ENCODE measurements around the gene PRIMPOL.
"Not testable (repeated sequence)": the region's sequence is repeated elsewhere in the genome, so short reads cannot be mapped to it uniquely, and the experiment has no call there.

The PRIMPOL gene, protein sequence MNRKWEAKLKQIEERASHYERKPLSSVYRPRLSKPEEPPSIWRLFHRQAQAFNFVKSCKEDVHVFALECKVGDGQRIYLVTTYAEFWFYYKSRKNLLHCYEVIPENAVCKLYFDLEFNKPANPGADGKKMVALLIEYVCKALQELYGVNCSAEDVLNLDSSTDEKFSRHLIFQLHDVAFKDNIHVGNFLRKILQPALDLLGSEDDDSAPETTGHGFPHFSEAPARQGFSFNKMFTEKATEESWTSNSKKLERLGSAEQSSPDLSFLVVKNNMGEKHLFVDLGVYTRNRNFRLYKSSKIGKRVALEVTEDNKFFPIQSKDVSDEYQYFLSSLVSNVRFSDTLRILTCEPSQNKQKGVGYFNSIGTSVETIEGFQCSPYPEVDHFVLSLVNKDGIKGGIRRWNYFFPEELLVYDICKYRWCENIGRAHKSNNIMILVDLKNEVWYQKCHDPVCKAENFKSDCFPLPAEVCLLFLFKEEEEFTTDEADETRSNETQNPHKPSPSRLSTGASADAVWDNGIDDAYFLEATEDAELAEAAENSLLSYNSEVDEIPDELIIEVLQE

DNA sequence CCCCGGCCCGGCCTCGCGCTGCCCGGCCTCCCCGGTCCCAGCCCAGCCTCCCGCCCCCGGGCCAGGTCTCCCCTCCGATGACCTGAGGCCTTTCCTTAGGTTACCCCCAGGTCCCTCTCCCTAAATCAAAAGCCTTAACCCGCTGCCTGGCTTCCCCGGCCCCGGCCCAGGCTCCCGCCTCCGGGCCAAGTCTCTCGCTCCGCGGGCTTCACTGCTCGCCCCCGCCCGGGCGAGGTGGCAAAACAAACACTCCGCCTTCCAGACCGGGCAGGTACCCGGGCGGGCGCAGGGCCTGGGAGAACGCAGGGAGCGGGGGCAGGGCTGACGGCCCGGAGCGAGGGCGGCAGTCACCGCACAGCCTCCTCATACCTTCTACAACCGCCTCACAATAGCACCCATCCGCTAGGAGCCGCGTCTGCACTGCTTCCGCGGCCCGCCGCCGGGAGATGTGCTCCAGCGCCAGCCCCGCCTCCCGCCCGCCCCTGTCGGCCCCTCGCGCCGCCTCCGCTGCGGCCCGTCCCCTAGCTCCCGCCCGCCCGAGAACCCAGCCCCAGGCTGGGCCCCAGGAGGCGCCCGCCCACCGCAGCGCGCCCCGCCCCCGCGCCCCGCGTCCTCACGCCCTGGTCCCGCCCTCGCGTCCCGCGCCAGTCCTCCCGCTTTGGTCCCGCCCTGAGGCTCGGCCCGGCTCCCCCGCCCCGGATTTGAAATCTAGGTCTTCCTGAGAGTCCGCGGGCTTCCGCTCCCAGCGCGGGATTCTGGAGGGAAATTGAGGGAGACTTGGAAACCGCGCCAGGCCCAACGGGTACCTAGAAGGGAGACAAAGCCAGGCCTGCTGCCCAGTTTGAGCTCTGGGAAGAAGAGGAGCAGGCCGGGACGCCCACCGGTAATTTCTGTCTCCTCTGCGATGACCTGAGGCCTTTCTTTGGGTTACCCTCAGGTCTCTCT lies at the start of gene PRIMPOL, which contains the start of gene CASP3:
TSS of gene PRIMPOL (plus strand) at position 713 of the 945 bp plus-strand sequence. CDS start 7,403 bp downstream, outside the sequence.
TSS of gene CASP3 (minus strand) at position 422 of the 945 bp plus-strand sequence. CDS start 10,994 bp downstream, outside the sequence.
- no peak for FAIRE-seq

DNA sequence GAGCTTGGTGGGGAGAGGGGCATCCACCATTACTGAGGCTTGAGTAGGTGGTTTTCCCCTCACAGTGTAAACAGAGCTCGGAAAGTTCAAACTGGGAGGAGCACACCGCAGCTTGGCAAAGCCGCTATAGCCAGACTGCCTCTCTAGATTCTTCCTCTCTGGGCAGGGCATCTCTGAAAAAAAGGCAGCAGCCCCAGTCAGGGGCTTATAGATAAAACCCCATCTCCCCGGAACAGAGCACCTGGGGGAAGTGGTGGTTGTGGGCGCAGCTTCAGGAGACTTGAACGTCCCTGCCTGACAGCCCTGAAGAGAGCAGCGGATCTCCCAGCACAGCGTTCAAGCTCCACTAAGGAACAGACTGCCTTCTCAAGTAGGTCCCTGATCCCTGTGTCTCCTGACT lies 48.6 kb upstream of the PRIMPOL start:
- not testable (repeated sequence) for FAIRE-seq

DNA sequence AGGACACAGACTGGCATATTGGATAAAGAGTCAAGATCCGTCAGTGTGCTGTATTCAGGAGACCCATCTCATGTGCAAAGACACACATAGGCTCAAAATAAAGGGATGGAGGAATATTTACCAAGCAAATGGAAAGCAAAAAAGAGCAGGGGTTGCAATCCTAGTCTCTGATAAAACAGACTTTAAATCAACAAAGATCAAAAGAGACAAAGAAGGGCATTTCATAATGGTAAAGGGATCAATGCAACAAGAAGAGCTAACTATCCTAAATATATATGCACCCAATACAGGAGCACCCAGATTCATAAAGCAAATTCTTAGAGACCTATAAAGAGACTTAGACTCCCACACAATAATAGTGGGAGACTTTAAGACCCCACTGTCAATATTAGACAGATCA lies 46.7 kb upstream of the PRIMPOL start:
- not testable (repeated sequence) for FAIRE-seq

DNA sequence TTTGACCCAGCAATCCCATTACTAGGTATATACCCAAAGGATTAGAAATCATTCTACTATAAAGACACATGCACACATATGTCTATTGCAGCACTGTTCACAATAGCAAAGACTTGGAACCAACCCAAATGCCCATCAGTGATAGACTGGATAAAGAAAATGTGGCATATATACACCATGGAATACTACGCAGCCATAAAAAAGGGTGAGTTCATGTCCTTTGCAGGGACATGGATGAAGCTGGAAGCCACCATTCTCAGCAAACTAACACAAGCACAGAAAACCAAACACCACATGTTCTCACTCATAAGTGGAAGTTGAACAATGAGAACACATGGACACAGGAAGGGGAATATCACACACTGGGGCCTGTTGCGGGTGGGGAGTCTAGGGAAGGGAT lies 42.1 kb upstream of the PRIMPOL start:
- not testable (repeated sequence) for FAIRE-seq

DNA sequence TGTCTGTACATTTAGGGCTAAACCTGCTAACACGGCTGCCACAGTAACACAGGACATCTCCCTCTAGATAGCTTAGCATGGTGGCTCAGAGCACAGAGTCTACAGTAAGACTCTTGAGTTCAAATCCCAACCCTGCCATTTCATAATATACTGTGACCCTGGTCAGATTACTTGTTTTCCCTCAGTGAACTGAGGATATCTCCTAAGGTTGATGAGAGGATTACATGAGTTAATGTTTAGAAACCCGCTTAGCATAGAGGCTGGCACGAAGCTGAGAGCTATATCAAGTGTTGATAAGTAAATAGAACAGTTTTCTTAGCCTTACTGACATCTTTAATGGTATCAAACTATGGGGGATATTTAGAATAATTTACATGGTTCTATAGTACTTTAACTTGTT lies 37.5 kb upstream of the PRIMPOL start:
- no peak for FAIRE-seq

DNA sequence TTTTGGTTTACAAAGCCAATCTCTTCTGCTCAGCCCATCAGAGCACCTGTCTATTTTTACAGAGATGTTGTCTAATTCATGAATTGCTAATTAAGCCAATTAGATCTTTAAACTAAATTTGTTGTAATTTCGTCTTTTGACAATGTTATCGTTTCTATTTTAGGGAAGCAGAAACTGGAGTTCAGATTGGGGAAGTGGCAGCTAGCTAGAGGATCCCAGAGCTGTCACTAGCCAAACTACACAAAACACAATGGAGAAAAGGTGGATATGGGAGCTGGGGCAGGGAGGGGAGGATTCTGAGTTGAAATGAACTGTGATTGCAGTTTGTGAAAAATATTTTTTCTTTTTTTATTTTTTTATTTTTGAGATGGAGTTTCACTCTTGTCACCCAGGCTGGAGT lies 36.1 kb upstream of the PRIMPOL start:
- no peak for FAIRE-seq

DNA sequence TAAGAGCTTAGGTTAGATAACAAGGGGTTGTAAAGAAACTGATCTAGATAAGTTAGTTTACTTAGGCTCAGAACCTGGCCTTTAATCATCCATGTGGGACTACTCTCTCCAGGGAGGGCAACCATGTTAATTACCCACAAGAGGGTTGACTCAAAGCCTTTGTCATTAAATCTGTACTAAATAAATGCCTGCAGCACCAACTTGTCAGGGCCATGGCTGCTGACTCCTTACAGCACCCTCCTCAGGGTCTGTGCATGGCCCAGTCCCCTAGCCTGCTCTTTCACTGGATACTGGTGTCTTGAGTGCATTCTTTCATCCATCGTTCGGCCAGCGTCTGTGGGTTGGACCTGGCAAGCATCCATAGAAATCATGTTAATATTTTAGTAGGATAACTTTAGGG lies 35.0 kb upstream of the PRIMPOL start:
- no peak for FAIRE-seq

DNA sequence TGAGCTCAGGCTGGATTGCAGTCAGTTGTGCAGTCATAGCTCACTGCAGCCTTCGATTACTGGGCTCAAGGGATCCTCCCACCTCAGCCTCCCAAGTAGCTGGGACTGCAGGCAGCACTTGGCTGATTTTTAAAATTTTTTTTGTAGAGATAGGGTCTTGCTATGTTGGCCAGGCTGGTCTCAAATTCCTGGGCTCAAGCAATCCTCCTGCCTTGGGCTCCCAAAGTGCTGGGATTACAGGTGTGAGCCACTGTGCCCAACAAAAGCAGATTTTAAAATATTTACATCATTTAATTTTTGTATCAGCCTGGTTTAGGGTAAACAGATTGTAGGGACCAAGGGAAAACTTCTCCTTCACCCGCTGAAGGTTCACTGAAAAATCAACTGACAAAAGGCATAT lies 33.4 kb upstream of the PRIMPOL start:
- not testable (repeated sequence) for FAIRE-seq

DNA sequence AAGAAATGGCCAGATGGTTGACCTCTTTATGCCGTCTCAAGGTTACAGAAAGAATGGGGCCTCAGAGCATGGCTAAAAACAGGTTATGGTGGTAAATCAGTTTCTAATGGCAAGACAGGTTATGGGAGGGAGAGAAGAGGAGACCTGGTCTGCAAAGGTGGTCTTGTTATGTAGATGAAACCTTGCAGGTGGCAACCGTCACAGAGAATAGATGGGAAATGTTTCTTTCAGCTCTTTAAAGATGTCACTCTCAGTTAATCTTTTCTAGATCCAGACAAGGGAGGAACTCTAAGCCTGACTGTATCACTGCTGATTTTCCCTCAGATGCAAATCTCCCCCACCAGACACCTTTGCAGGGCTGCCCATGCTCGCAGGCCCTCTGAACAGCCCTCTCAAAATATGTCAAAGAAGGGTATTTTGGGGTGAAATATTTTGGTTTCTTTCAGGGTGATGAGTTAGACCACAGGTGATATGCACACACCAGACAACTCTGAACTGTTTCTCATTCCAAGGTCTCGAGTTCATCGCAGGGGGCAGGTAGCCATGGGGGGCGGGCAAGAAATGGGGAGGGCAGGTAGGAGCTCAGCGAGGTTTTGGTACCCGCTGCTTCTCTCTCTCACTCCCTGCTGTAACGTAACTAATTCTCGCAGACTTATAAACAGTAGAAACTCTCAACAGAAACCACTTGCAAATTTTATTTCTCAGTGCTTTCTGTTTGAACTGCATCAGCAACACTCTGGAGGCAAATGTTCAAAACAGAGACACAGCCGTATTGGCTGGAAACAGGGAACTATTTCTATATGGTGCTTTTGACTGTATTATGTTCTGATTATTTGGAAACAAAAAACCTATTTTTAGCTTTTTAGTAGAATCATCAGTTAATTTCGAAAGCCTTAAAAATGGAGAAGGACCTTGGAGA lies 32.6 kb upstream of the PRIMPOL start:
- FAIRE-seq: no peak

DNA sequence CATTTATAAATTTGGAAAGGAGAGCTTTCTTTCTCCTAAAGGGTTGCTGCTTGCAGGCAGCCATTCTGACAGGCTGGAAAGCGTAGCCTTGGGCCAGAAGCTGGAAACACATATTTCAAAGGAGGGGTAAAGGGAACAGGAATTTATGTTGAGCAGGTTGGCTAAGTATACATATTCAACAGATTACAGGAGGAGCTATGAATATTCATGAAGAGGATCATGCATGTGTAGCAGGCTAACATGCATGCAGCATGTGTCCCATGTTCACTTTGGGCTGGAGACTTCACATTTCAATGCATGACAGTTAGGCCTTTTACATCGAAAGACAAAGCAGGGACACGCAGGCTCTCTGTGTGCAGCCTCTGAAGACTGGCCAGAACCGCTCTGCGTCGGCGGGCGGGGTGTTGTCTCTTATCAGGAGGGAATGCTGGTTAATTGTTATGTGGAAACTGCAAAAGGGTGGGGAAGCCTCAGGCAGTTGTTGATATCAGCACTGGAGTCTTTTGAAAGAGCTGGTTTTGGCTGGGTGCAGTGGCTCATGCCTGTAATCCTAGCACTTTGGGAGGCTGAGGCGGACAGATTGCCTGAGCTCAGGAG lies 31.8 kb upstream of the PRIMPOL start:
- no peak for FAIRE-seq

DNA sequence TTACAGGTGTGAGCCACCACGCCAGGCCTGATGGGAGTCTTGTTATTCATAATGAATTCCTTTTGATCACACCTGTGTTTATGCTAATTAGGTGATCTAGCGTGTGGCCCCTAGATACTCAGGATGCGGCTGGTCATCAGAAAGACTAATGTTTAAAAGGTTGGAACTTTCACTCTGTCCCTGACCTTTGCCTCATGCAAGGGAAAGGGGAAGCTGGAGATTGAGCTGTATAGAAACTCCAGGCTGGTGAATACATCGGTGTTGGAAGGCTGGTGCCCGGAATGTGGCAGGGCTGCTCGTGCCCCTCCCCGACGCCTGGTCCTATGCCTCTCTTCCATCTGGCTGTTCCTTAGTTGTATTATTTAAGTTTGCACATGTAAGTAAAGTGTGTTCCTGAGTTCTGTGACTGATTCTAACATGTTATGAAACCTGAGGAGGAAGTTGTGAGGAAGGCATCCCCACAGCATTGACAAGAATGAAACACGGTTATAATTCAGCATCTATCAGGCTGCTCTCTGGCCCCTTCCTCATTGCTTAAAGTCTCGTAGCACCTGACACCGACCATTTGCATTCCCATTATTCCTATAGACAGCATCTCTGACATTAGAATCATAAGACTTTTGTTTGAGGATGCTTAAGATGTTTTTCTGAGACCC lies 29.2 kb upstream of the PRIMPOL start:
- no peak for FAIRE-seq

DNA sequence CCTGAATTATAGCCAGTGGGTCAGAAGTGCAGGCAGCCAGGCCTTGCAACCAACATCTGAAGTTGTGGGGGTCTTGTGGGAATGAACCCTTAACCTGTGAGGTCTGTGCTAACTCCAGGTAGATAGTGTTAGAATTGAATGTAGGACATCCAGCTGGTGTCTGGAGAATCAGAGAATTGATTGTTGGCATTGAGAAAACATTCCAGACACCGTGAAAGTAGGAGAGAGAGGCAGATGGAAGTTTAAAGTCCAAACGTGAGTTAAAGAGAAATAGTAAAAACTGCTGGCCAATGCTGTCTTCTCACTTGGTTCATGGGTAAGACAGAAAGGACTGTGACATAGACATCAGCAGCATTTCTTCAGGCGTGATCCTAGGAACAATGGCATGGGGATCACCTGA lies 28.0 kb upstream of the PRIMPOL start:
- FAIRE-seq: no peak

DNA sequence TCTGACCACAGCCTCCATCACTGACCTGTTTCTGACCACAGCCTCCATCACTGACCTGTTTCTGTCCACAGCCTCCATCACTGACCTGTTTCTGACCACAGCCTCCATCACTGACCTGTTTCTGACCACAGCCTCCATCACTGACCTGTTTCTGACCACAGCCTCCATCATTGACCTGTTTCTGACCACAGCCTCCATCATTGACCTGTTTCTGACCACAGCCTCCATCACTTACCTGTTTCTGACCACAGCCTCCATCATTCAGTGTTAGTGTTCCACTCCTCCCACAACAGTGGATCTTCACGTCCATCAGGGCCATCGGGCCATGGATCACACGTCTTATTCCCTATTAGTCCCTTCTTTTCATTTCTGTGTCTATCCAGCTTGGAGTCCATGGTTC lies 25.0 kb upstream of the PRIMPOL start:
- FAIRE-seq: not testable (repeated sequence)

DNA sequence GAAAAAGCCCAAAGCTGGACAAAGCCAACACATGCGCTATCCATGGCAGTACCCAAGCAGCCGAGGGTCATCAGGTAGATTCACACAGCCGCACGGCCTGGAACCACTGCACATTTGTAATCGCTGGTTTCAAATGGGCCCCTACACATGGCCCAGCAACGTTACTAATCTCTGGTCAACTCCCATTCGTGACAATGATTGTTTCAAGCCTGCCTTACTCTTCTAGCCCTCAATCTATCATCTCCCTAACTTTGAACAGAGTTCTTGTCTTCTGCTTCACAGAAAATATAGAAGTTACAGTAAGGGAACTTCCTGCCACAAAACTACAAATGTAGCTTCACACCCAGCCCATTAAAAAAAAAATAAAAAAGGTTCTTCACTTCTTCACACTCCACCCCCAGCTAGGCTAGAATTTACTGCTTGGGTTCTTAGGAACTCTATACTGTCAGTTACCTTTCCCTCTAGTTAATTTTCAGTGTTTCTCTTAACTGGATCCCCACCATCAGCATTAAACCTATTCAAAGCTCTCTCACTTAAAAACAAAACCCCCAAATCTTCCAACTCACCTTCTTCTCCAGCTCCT lies 24.5 kb upstream of the PRIMPOL start:
- no peak for FAIRE-seq

DNA sequence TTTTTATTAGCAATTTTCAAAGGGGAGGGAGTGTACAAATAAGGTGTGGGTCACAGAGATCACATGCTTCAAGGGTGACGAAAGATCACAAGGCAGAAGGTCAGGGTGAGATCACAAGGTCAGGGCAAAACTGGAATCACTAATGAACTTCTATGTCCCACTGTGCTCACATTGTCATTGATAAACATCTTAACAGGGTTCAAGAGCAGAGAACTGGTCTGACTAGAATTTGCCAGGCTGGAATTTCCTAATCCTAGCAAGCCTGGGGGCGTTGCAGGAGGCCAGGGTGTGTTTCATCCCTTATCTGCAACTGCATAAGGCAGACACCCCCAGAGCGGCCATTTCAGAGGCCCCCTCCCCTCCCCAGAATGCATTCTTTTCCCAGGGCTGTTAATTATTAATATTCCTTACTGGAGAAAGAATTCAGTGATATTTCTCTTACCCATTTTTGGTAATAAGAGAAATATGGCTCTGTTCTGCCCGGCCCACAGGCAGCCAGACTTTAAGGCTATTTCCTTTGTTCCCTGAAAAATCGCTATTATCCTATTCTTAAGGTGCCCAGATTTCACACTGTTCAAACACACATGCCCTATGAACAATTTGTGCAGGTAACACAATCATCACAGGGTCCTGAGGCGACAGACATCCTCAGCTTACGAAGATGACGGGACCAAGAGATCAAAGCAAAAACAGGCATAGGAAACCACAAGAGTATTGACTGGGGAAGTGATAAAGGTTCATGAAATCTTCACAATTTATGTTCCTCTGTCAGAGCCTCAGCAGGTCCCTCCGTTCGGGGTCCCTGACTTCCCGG lies 23.5 kb upstream of the PRIMPOL start:
- FAIRE-seq: not testable (repeated sequence)

DNA sequence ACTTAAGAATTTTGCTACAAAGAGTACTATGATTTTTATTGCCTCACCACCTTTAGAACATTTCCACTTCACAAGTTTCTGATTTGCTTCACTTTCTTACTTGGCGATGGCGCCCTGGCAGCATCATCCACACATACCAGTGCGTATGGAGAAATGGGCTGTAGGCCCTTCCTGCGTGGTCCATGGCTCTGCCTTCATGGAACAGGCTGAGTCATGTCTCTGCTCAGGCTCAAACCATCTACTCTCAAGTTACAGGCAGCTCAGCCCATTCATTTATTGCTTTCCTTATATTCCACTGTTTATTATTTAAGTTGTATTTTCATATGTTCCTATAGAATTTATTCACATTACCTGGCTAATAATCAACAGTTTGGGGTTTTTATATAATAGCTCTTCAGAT lies 21.4 kb upstream of the PRIMPOL start:
- no peak for FAIRE-seq

DNA sequence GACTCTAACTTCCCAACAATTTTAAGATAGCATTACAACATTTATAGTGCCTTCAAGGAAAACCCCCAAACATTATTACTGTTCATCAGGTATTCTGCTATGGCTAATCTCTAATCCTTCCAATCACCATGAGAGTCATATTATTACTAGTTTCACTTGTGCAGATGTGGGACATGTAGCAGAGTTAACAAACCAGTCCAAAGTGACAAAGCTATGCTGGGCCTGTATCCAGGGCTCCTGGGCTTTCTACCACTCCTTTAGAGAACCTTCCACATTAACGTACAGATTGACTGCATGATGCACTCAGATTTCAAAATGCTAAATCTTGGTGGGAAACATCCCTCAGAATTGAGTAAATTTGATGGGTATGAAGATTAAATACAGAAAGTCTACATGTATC lies 16.7 kb upstream of the PRIMPOL start:
- no peak for FAIRE-seq

DNA sequence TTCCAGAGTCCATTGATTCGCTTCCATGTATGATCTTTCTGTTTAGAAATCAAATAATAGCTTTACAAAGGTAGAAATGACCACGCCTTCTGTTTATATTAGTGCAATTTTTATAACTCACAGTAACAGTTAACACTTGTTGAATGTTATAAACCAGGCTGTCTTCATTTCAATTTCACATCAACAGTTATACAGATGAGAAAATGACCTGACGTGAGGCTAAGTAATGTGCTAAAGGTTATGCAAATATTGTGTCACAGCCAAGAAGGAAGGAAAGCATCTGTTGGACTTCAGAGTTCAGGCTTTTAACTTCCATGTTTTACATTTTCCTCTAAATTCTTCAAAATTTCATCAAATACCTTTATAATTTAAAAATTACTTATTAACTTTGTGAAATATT lies 14.2 kb upstream of the PRIMPOL start:
- no peak for FAIRE-seq

DNA sequence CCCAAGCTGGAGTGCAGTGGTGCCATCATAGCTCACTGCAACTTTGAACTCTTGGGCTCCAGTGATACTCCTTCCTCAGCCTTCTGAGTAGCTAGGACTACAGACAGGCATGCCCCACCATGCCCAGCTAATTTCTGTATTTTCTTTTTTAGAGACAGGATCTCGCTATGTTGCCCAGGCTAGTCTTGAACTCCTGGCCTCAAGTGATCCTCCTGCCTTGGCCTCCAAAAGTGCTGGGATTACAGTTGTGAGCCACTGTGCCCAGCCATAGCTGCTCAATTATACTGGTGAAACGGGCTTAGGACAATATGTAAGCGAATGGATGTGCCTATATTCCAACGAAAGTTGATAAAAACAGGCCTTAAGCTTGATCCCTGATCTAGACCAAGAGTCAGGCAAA lies 13.4 kb upstream of the PRIMPOL start:
- FAIRE-seq: no peak

DNA sequence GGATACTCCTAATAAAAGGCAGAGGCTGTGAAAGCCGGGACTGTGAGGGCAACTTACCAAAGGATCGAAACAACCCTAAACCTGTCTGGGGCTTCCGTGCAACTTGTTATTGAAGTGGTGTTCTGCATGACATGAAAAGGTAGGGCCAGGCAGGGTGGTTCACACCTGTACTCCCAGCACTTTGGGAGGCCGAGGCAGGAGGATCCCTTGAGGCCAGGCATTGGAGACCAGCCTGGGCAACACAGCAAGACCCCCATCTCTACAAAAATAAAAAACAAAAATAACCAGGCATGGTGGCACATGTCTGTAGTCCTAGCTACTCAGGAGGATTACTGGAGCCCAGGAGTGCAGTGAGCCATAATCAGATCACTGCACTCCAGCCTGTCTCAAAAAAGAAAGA lies 12.6 kb upstream of the PRIMPOL start:
- FAIRE-seq: no peak

Data from colon (tissue), 2 donors.